GM06990 (cell line): ENCODE results near the gene SHOX.
"Not testable (repeated sequence)": the region's sequence is repeated elsewhere in the genome, so short reads cannot be mapped to it uniquely, and the experiment has no call there.

Experiments used
- DNase-seq: peaks from one replicate; pipeline ENCODE4 v3.0.0-alpha.2; 2011; ENCODE audit not compliant: insufficient read length; ENCODE audit errors: extremely low read depth
- H3K27me3 ChIP-seq: replicated peaks from 2 replicates; pipeline ENCODE4 v1.6.0; 2011; ENCODE audit warnings: low read length; ENCODE audit not compliant: control insufficient read depth, insufficient read depth
- H3K36me3 ChIP-seq: 2 replicates; pipeline ENCODE4 v1.5.1; 2011; ENCODE audit warnings: low read length; ENCODE audit not compliant: control insufficient read depth, insufficient read depth
- H3K4me3 ChIP-seq: replicated peaks from 2 replicates; pipeline ENCODE4 v1.5.1; 2011; ENCODE audit warnings: low read depth, mild to moderate bottlenecking, control low read depth, low read length
- CTCF ChIP-seq: IDR thresholded peaks from 2 replicates; pipeline ENCODE4 v1.5.1; 2011; ENCODE audit warnings: low read length, control low read depth, mild to moderate bottlenecking, inconsistent platforms; ENCODE audit not compliant: insufficient read depth, poor library complexity, severe bottlenecking

The SHOX gene

DNA sequence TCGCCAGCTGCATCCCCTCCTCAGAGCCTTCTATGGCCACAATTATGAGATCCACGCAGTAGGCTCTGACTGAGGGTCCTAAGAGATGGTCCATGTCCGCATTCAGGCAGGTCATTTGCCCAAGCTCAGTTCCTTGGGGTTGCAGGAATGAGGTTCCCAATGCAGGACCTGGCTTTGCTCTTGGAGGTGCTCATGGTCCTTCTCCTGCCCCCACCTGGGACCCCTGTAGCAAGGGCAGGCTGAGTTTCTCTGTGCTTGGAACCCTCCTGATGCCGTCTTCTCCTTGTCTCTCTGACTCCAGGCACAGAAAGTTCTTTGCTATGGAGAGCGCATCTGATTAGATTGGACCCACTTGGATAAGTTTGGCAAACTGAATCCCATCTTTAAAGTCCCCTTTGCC, 16.5 kb upstream of the SHOX start:
- no peak for TF ChIP-seq CTCF
- Histone ChIP-seq H3K4me3 (no peak overlapping the region), H3K27me3 (no peaks in the 10 kb centered on the region), H3K36me3 (no peaks in the 10 kb centered on the region)
- DNase-seq = no peak

DNA sequence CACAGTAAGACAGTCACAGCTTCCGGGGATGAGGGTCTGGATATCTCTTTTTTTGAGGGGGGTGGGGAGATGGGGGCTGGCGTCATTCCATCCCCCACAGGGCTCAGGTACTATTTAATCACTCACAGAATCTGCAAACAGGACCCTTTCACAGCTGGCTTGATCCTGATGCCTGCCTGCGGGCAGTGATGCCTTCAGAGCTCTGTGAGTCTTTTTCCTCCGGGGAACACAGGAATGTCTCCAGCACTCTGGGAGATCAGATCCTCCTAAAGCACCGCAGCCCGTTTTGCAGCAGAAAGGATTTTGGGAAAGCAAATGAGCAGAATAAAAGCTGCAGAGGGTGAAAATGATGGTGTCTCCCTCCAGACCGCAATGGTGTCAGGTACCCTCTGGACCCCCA, 13.2 kb upstream of the SHOX start:
- Histone ChIP-seq H3K4me3 (no peak overlapping the region), H3K36me3 (no peaks in the 10 kb centered on the region), H3K27me3 (no peaks in the 10 kb centered on the region)
- TF ChIP-seq CTCF = no peak
- DNase-seq = no peak

GRCh38 chrX:617891-618290, 12.7 kb upstream of the SHOX start:
- no peaks in the 10 kb centered on the region for H3K36me3 ChIP-seq
- no peak for DNase-seq
- H3K4me3 ChIP-seq = no peak overlapping the region
- TF ChIP-seq CTCF = no peak
- no peaks in the 10 kb centered on the region for H3K27me3 ChIP-seq

- not testable (repeated sequence) for H3K27me3 ChIP-seq, DNase-seq, H3K4me3 ChIP-seq, H3K36me3 ChIP-seq
Observed at GRCh38 chrX:618304-618703, 12.3 kb upstream of the SHOX start.

- no peak for DNase-seq
- Histone ChIP-seq H3K4me3 (no peak overlapping the region), H3K27me3 (no peaks in the 10 kb centered on the region), H3K36me3 (no peaks in the 10 kb centered on the region)
- TF ChIP-seq CTCF = no peak
Observed at GRCh38 chrX:618761-619450, 11.7 kb upstream of the SHOX start.

GRCh38 chrX:619451-619811, 11.2 kb upstream of the SHOX start:
- TF ChIP-seq CTCF = no peak
- Histone ChIP-seq H3K27me3 (no peaks in the 10 kb centered on the region), H3K36me3 (no peaks in the 10 kb centered on the region), H3K4me3 (no peak overlapping the region)
- DNase-seq = no peak
